ENCODE results near the gene TNS3. TPM values are rescaled to one million over a fixed set of nuclear protein-coding genes. Genes with fewer than 3 reads are reported as not detected.
A peak's percentile ranks its signal among the peaks of the same experiment; 100 is the strongest.

TNS3 gene
- total RNA-seq, 1 experiment from 2014 or later = 533 TPM

GRCh38 chr7:47280114-47280513 lies 301.8 kb downstream of the TNS3 start:
- no peak for DNase-seq (ENCODE audit: low read depth, low spot score)
- ChIA-PET CTCF (no interaction called here), POLR2A (no interaction called here)
- Histone ChIP-seq H3K4me3 (ENCODE audit: low read depth in 2 of 2, low read length in 2 of 2) (no peak overlapping the region), H3K27me3 (ENCODE audit: control insufficient read depth, insufficient read depth, low read length) (no peaks in the 10 kb centered on the region), H3K4me1 (ENCODE audit: control insufficient read depth, insufficient read depth, low read length) (no peaks in the 10 kb centered on the region), H3K36me3 (ENCODE audit: control insufficient read depth, insufficient read depth, low read length) (peaks cover 50% of the 10 kb centered on the region), H3K27ac (ENCODE audit: low read length) (no peak overlapping the region), H3K9me3 (ENCODE audit: control insufficient read depth, insufficient read depth, low read depth, low read length) (no peaks in the 10 kb centered on the region)
- ATAC-seq = no peak
- no TSS peak for BruUV-seq (replicated peaks)
- in situ Hi-C loops (cut with HindIII; ENCODE audit: low pct_unique_long_range_greater_than_20kb, low sequenced_read_pairs) = no loop called here
- TF ChIP-seq TCF7L2 (IDR thresholded peaks at IDR 0.05; ENCODE audit: low read depth, low read length) (no peak), POLR2AphosphoS5 (IDR thresholded peaks at IDR 0.05; ENCODE audit: low read depth, low read length) (no peak), REST (IDR thresholded peaks at IDR 0.05; ENCODE audit: insufficient read depth in 1 of 2, low read depth in 2 of 2, low read length in 1 of 2) (no peak), SIN3A (IDR thresholded peaks at IDR 0.05; ENCODE audit: borderline replicate concordance, insufficient read depth, low read depth, low read length) (no peak)
- TF ChIP-seq, protein P1, sequence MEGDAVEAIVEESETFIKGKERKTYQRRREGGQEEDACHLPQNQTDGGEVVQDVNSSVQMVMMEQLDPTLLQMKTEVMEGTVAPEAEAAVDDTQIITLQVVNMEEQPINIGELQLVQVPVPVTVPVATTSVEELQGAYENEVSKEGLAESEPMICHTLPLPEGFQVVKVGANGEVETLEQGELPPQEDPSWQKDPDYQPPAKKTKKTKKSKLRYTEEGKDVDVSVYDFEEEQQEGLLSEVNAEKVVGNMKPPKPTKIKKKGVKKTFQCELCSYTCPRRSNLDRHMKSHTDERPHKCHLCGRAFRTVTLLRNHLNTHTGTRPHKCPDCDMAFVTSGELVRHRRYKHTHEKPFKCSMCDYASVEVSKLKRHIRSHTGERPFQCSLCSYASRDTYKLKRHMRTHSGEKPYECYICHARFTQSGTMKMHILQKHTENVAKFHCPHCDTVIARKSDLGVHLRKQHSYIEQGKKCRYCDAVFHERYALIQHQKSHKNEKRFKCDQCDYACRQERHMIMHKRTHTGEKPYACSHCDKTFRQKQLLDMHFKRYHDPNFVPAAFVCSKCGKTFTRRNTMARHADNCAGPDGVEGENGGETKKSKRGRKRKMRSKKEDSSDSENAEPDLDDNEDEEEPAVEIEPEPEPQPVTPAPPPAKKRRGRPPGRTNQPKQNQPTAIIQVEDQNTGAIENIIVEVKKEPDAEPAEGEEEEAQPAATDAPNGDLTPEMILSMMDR (IDR thresholded peaks at IDR 0.05) = no peak
- intact Hi-C loops (cut with micrococcal nuclease; ENCODE audit: unreplicated experiment) = no loop called here

GRCh38 chr7:47278043-47278442 lies 303.9 kb downstream of the TNS3 start:
- BruUV-seq (replicated peaks) = no TSS peak
- POLR2A ChIA-PET = no interaction called here
- in situ Hi-C loops (cut with HindIII; ENCODE audit: low pct_unique_long_range_greater_than_20kb, low sequenced_read_pairs) (no loop called here), intact Hi-C loops (cut with micrococcal nuclease; ENCODE audit: unreplicated experiment) (no loop called here)
- Histone ChIP-seq H3K9me3 (ENCODE audit: control insufficient read depth, insufficient read depth, low read depth, low read length) (no peaks in the 10 kb centered on the region), H3K36me3 (ENCODE audit: control insufficient read depth, insufficient read depth, low read length) (peaks cover 36% of the 10 kb centered on the region), H3K4me3 (ENCODE audit: low read depth in 2 of 2, low read length in 2 of 2) (no peak overlapping the region), H3K4me1 (ENCODE audit: control insufficient read depth, insufficient read depth, low read length) (no peaks in the 10 kb centered on the region), H3K27me3 (ENCODE audit: control insufficient read depth, insufficient read depth, low read length) (no peaks in the 10 kb centered on the region), H3K27ac (ENCODE audit: low read length) (no peak overlapping the region)
- ATAC-seq (no peak), DNase-seq (ENCODE audit: low read depth, low spot score) (no peak)
- TF ChIP-seq REST (IDR thresholded peaks at IDR 0.05; ENCODE audit: insufficient read depth in 1 of 2, low read depth in 2 of 2, low read length in 1 of 2) (no peak), POLR2AphosphoS5 (IDR thresholded peaks at IDR 0.05; ENCODE audit: low read depth, low read length) (peak; percentile 24; the same call in 1 of the 2 replicates)
- CTCF ChIA-PET = no interaction called here
